ENCODE measurements around the gene AGPAT2. TPM values are rescaled to one million over a fixed set of nuclear protein-coding genes. Genes with fewer than 3 reads are reported as not detected.

AGPAT2 gene
- total and polyA plus RNA-seq, 2 donors (not counting 1 experiment from before 2014, with no cell fraction given) = 25.1 to 28.4 TPM

DNA sequence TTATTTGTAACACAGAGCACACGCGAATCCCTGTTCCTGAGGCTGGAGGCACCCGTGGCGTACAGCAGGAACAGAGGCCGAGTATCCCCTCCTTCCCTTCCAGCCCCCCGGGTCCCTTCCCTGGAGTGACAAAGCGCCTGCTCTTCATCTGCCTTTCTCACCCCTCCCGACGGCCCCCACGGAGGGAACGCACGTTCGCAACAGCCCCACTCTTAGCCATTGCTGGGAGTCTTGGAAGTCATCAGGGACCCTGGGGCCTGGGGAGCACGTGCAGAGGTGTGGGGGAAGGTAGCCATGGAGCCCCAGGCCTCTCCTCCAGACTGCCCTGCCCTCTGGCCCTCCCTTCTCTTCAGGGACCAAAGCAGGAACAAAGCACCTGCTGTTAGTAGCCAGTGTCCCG, 2.5 kb downstream of the AGPAT2 start:
- Histone ChIP-seq H3K36me3 (replicated peaks in 1 of 2; ENCODE audit: control extremely low read depth in 1 of 2, control insufficient read depth in 1 of 2, extremely low read depth in 1 of 2, insufficient read depth in 2 of 2, low read length in 1 of 2) (no peaks in the 10 kb centered on the region), H4K20me1 (ENCODE audit: control insufficient read depth, insufficient read depth, low read length, poor library complexity, severe bottlenecking) (peaks cover 51% of the 10 kb centered on the region), H3K4me3 (ENCODE audit: control extremely low read depth in 1 of 5, extremely low read depth in 1 of 5, insufficient read depth in 1 of 5, low read depth in 2 of 5, low read length in 4 of 5) (no peak overlapping the region), H3K27me3 (replicated peaks in 1 of 4; ENCODE audit: control extremely low read depth in 1 of 4, control insufficient read depth in 3 of 4, insufficient read depth in 4 of 4, low read length in 3 of 4) (no peaks in the 10 kb centered on the region), H3K4me1 (ENCODE audit: control insufficient read depth in 2 of 2, insufficient read depth in 2 of 2, low read length in 2 of 2) (peaks cover 14 to 22% of the 10 kb centered on the region in 2 donors), H3K27ac (ENCODE audit: low read length in 2 of 2) (no peak overlapping the region), H3K9ac (ENCODE audit: low read length) (no peak overlapping the region), H3K9me3 (ENCODE audit: control extremely low read depth in 1 of 3, control insufficient read depth in 2 of 3, insufficient read depth in 1 of 3, low read length in 2 of 3) (peaks cover 0 to 9% (median 0%) of the 10 kb centered on the region in 3 donors), H3K79me2 (ENCODE audit: control insufficient read depth, insufficient read depth, low read length) (peaks cover 20% of the 10 kb centered on the region), H3K4me2 (replicated peaks; ENCODE audit: low read depth, low read length, poor library complexity, severe bottlenecking) (no peak overlapping the region), H2AFZ (ENCODE audit: insufficient read depth, low read depth, low read length, poor library complexity, severe bottlenecking) (no peak overlapping the region)
- Mint-ChIP-seq H3K9me3 (ENCODE audit: insufficient read depth) (no peaks in the 10 kb centered on the region), H3K4me3 (no peak overlapping the region), H3K27ac (no peak overlapping the region), H3K27me3 (no peaks in the 10 kb centered on the region), H3K4me1 (peaks cover 14% of the 10 kb centered on the region)
- ATAC-seq (ENCODE audit: low read depth) (no peak), DNase-seq (no peak)
- ChIA-PET CTCF (no interaction called here), POLR2A (interaction anchor here (0.6 kb wide), 1 partner anchor 16 kb away, joined by 6 read pairs; no protein-coding TSS in a partner anchor)
- 93% methylated on average over 13 of the region's 15 CpGs for WGBS (ENCODE audit: insufficient coverage)
- intact Hi-C loops (cut with micrococcal nuclease) = no loop called here
- TF ChIP-seq, protein P1, sequence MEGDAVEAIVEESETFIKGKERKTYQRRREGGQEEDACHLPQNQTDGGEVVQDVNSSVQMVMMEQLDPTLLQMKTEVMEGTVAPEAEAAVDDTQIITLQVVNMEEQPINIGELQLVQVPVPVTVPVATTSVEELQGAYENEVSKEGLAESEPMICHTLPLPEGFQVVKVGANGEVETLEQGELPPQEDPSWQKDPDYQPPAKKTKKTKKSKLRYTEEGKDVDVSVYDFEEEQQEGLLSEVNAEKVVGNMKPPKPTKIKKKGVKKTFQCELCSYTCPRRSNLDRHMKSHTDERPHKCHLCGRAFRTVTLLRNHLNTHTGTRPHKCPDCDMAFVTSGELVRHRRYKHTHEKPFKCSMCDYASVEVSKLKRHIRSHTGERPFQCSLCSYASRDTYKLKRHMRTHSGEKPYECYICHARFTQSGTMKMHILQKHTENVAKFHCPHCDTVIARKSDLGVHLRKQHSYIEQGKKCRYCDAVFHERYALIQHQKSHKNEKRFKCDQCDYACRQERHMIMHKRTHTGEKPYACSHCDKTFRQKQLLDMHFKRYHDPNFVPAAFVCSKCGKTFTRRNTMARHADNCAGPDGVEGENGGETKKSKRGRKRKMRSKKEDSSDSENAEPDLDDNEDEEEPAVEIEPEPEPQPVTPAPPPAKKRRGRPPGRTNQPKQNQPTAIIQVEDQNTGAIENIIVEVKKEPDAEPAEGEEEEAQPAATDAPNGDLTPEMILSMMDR (IDR thresholded peaks at IDR 0.05) = no peak
- TF ChIP-seq EZH2 (IDR thresholded peaks at IDR 0.05; ENCODE audit: borderline replicate concordance, insufficient read depth, low read depth, low read length, poor library complexity, severe bottlenecking) = no peak

DNA sequence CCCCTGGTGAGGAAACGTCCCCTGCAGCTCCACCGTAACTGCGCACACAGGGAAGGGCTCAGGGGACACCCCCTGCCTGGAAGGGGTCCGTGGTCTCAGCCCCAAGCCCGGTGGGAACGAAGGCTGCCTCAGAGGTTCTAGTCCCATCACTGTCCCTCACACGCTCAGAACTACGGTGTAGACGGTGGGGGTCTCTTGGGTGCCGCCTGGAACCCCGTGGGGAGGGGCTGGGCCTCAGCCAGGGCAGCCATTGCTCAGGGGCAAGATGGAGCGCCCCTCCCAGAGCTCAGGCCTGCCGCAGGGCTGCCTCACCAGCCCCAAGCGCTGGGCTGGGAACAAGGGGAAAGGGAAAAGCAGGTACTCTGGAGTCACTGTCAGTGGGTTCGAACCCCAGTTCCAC, 2.9 kb downstream of the AGPAT2 start:
- DNase-seq (no peak), ATAC-seq (ENCODE audit: low read depth) (no peak)
- Mint-ChIP-seq H3K27me3 (no peaks in the 10 kb centered on the region), H3K27ac (no peak overlapping the region), H3K4me3 (no peak overlapping the region), H3K9me3 (ENCODE audit: insufficient read depth) (no peaks in the 10 kb centered on the region), H3K4me1 (peaks cover 14% of the 10 kb centered on the region)
- no peaks in the 10 kb centered on the region for H3K27me3 ChIP-seq (replicated peaks in 1 of 4; ENCODE audit: control extremely low read depth in 1 of 4, control insufficient read depth in 3 of 4, insufficient read depth in 4 of 4, low read length in 3 of 4)
- no peak overlapping the region for H3K4me2 ChIP-seq (replicated peaks; ENCODE audit: low read depth, low read length, poor library complexity, severe bottlenecking)
- ChIA-PET POLR2A (no interaction called here), CTCF (no interaction called here)
- H3K4me1 ChIP-seq (ENCODE audit: control insufficient read depth in 2 of 2, insufficient read depth in 2 of 2, low read length in 2 of 2) = peaks cover 14 to 22% of the 10 kb centered on the region in 2 donors
- intact Hi-C loops (cut with micrococcal nuclease) = no loop called here
- H3K27ac ChIP-seq (ENCODE audit: low read length in 2 of 2) = no peak overlapping the region
- no peak for TF ChIP-seq EZH2 (IDR thresholded peaks at IDR 0.05; ENCODE audit: borderline replicate concordance, insufficient read depth, low read depth, low read length, poor library complexity, severe bottlenecking)
- TF ChIP-seq, protein P1 (IDR thresholded peaks at IDR 0.05) = no peak
- H4K20me1 ChIP-seq (ENCODE audit: control insufficient read depth, insufficient read depth, low read length, poor library complexity, severe bottlenecking) = peaks cover 55% of the 10 kb centered on the region
- H3K4me3 ChIP-seq (ENCODE audit: control extremely low read depth in 1 of 5, extremely low read depth in 1 of 5, insufficient read depth in 1 of 5, low read depth in 2 of 5, low read length in 4 of 5) = no peak overlapping the region
- no peak overlapping the region for H2AFZ ChIP-seq (ENCODE audit: insufficient read depth, low read depth, low read length, poor library complexity, severe bottlenecking)
- peaks cover 20% of the 10 kb centered on the region for H3K79me2 ChIP-seq (ENCODE audit: control insufficient read depth, insufficient read depth, low read length)
- H3K36me3 ChIP-seq (replicated peaks in 1 of 2; ENCODE audit: control extremely low read depth in 1 of 2, control insufficient read depth in 1 of 2, extremely low read depth in 1 of 2, insufficient read depth in 2 of 2, low read length in 1 of 2) = no peaks in the 10 kb centered on the region
- WGBS (ENCODE audit: insufficient coverage) = 97% methylated on average over 15 of the region's 15 CpGs
- H3K9me3 ChIP-seq (ENCODE audit: control extremely low read depth in 1 of 3, control insufficient read depth in 2 of 3, insufficient read depth in 1 of 3, low read length in 2 of 3) = peaks cover 0 to 9% (median 0%) of the 10 kb centered on the region in 3 donors
- H3K9ac ChIP-seq (ENCODE audit: low read length) = no peak overlapping the region

Data from B cell (primary cell).